Ovary (tissue), 9 donors: ENCODE measurements around the gene GFAP. TPM values are rescaled to one million over a fixed set of nuclear protein-coding genes. Genes with fewer than 3 reads are reported as not detected.

Source experiments
- DNase-seq, 5 donors: peaks; one replicate each; pipeline ENCODE4 v3.0.0-alpha.2; 2019 to 2020
- H3K27ac ChIP-seq, 2 donors: fragments of 200-600 bp; one replicate each; pipeline versions ENCODE4 v1.5.1 to v1.8.0; 2019 to 2022
- H3K27me3 ChIP-seq: fragments of 200-600 bp; one replicate; pipeline ENCODE4 v1.8.0; 2022
- H3K36me3 ChIP-seq: fragments of 200-600 bp; sonication (generic); one replicate; pipeline ENCODE4 v1.5.1; 2019
- H3K4me1 ChIP-seq: one replicate; pipeline ENCODE4 v1.8.1; 2013; ENCODE audit warnings: mild to moderate bottlenecking, moderate library complexity; ENCODE audit not compliant: insufficient read depth
- H3K4me3 ChIP-seq: fragments of 200-600 bp; sonication (generic); one replicate; pipeline ENCODE4 v1.5.1; 2017
- H3K9me3 ChIP-seq, 2 donors: fragments of 200-600 bp in 1 of 2; sonication (generic) in 1 of 2; one replicate each; pipeline versions ENCODE4 v1.5.1 to v1.8.1; 2013 to 2019; ENCODE audit warnings: mild to moderate bottlenecking in 1 of 2, moderate library complexity in 1 of 2
- EP300 ChIP-seq: sonication (generic); formaldehyde crosslinking; IDR thresholded peaks from one replicate; pipeline ENCODE4 v1.6.1; 2017; ENCODE audit warnings: antibody characterized with exemption
- POLR2A ChIP-seq: fragments of 450-650 bp; IDR thresholded peaks from one replicate; pipeline ENCODE4 v1.6.1; 2017; ENCODE audit warnings: antibody characterized with exemption, mild to moderate bottlenecking, moderate library complexity
- WGBS, 3 donors: extraction: QIAGEN DNeasy Blood & Tissue Kit in 1 of 3; methylation state at CpG; one replicate each; pipeline versions ENCODE4 v1.1.5 to v1.1.7; 2013 to 2017; 5-methylcytosine and 5-hydroxymethylcytosine counted together
- intact Hi-C, 4 donors: fragments of 100-400 bp; cut with DNase I; formaldehyde crosslinking; loops; one replicate each; pipeline versions ENCODE4 v1.11.0 to v1.15.1; 2022 to 2023
- polyA plus RNA-seq, 2 donors: library from polyadenylated mRNA; stranded (reverse); fragments of 200-250 nt in 1 of 2; fragments of 350-450 nt in 1 of 2; fragmentation: Illumina TruSeq in 1 of 2; extraction: RNeasy Lipid Tissue Mini Kit (QIAGEN cat#74804) in 1 of 2; gene quantifications; one replicate each; pipeline ENCODE4 v1.2.3, GENCODE V29; 2013 to 2014
- total RNA-seq, 7 donors: library from RNA; depleted of rRNA in 2 of 7; stranded (reverse); fragments of >200 nt in 2 of 7; fragmentation: NEBNext Ultra II Directional in 3 of 7; extraction: Animal tissue kit (Norgen Biotek cat#: 25700) in 3 of 7; gene quantifications; one replicate each; pipeline versions ENCODE4 v1.1.0 to v1.2.4, GENCODE V29; 2016 to 2023
- TF ChIP-seq, protein P1 (sequence below), 3 donors: fragments of 450-650 bp in 2 of 3; fragments of 200-600 bp in 1 of 3; IDR thresholded peaks; one replicate each; pipeline versions ENCODE4 v1.5.1 to v1.8.0; 2016 to 2022; ENCODE audit warnings: antibody characterized with exemption in 3 of 3, mild to moderate bottlenecking in 1 of 3
- donor health status: DM: no; HTN: no; CAD: no; lungs with moderate emphysema.
- donor health status: DM: no; HTN: no; CAD: no.
- donor health status: Bipolar disorder and iron deficiency.
- donor health status: DM: yes; HTN: yes; CAD: no.
- donor health status: DM: no; HTN: no; CAD: no.
- donor health status: DM: yes; HTN: yes; CAD: no.

GFAP gene
- total and polyA plus RNA-seq, 9 donors: 0.08 to 1.8 (median 0.49) TPM; not detected in 1

DNA sequence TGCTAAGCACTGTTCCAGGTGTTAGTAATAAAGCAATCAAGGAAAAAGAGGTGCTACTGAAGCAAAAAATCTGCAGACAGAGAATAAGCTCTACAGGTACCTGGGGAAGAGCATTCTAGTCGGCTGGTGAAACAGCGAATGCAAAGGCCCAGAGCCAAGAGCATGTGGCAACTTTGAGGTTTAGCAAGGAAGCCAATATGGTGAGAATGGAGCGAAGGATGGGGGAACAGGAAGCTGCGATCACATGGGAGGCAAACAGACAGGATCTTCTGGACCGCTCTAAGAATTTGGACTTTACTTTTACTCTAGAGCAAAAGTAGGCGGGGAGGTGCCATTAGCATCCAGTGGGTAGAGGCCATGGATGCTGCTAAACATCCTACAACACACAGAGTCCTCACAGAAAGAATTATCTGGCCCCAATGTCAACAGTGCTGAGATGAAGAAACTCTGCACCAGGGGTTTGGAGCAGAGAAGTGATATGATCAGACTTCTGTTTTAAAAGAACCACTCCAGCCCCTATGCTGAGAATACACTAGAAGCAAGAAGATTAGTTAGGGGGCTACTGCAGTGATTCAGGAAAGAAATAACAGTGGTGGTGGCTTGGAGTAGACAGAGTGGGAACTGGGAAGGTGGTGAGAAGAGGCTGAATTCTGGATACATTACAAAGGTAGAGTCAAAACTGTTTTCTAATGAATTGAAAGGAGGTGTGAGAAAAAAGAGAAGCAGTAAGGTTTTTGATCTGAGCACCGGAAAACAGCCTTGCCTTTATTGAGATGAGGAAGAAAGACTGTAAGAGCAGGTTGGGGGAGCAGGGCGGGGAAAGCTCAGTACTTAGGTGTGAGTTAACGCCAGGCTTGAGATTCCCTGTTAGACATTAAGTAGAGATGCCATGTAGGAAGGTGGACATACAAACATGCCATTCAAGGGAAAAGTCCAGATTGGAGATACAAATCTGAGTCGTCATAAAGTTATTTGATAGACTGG lies 27.0 kb downstream of the GFAP start:
- no peak overlapping the region for H3K4me3 ChIP-seq
- H3K36me3 ChIP-seq: no peaks in the 10 kb centered on the region
- TF ChIP-seq, protein P1, sequence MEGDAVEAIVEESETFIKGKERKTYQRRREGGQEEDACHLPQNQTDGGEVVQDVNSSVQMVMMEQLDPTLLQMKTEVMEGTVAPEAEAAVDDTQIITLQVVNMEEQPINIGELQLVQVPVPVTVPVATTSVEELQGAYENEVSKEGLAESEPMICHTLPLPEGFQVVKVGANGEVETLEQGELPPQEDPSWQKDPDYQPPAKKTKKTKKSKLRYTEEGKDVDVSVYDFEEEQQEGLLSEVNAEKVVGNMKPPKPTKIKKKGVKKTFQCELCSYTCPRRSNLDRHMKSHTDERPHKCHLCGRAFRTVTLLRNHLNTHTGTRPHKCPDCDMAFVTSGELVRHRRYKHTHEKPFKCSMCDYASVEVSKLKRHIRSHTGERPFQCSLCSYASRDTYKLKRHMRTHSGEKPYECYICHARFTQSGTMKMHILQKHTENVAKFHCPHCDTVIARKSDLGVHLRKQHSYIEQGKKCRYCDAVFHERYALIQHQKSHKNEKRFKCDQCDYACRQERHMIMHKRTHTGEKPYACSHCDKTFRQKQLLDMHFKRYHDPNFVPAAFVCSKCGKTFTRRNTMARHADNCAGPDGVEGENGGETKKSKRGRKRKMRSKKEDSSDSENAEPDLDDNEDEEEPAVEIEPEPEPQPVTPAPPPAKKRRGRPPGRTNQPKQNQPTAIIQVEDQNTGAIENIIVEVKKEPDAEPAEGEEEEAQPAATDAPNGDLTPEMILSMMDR (IDR thresholded peaks at IDR 0.05): no peak
- TF ChIP-seq EP300: no peak
- TF ChIP-seq POLR2A: no peak
- no peaks in the 10 kb centered on the region for H3K9me3 ChIP-seq
- H3K27ac ChIP-seq: no peak overlapping the region
- H3K27me3 ChIP-seq: no peaks in the 10 kb centered on the region
- WGBS, 3 donors: 82 to 90% (median 86%) methylated on average over 10 of the region's 10 CpGs
- no peak for DNase-seq
- peaks cover 4% of the 10 kb centered on the region for H3K4me1 ChIP-seq
- intact Hi-C loops: no loop called here

DNA sequence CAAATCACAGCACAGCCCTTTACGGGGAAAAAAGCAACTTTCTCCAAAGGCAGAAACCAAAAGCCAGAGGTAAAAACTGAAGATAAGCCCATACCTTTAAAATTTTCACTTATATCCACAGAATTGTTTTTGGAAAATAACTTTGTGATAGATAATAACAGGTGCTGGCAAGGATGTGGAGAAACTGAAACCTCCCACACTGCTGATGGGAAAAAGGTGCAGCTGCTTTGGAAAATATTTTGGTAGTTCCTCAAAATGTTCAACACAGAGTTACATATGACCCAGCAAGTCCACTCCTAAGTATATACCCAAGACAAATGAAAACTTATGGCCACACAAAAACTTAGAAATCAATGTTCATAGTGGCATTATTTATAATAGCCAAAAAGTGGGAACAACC lies 28.3 kb downstream of the GFAP start:
- intact Hi-C loops: no loop called here
- DNase-seq: no peak
- TF ChIP-seq, protein P1 (IDR thresholded peaks at IDR 0.05): no peak
- TF ChIP-seq POLR2A: no peak
- TF ChIP-seq EP300: no peak
- H3K4me1 ChIP-seq: peaks cover 4% of the 10 kb centered on the region
- H3K36me3 ChIP-seq: no peaks in the 10 kb centered on the region
- no peaks in the 10 kb centered on the region for H3K27me3 ChIP-seq
- H3K9me3 ChIP-seq: no peaks in the 10 kb centered on the region
- H3K4me3 ChIP-seq: no peak overlapping the region
- no peak overlapping the region for H3K27ac ChIP-seq
- WGBS, 3 donors: 42 to 50% (median 45%) methylated on average over 1 of the region's 1 CpG

DNA sequence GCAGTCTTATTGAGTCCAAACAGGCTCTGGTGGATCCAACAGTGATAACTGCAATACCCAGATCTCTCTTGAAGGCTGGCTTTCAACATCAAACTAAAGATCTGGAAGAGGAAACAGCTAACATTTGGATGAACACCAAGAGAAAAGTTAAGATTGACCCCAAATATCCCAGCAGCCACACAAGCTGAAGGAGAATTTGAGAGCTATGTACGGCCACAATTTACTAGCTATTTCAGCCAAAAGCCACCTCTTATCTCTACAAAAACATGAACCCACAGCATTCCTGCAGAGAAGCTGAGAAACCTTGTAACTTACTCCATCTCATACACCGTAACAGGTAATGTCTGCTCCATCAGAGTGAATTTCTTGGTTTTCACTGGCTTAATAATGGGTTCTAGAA lies 30.4 kb downstream of the GFAP start:
- no peaks in the 10 kb centered on the region for H3K36me3 ChIP-seq
- no peak overlapping the region for H3K27ac ChIP-seq
- peaks cover 4% of the 10 kb centered on the region for H3K4me1 ChIP-seq
- H3K9me3 ChIP-seq: no peaks in the 10 kb centered on the region
- no peak for DNase-seq
- no peak overlapping the region for H3K4me3 ChIP-seq
- 33 to 48% (median 36%) methylated on average over 2 of the region's 2 CpGs for WGBS, 3 donors
- TF ChIP-seq POLR2A: no peak
- TF ChIP-seq, protein P1 (IDR thresholded peaks at IDR 0.05): no peak
- TF ChIP-seq EP300: no peak
- intact Hi-C loops: no loop called here
- no peaks in the 10 kb centered on the region for H3K27me3 ChIP-seq

- H3K9me3 ChIP-seq: no peaks in the 10 kb centered on the region
- no peaks in the 10 kb centered on the region for H3K27me3 ChIP-seq
- H3K4me3 ChIP-seq: no peak overlapping the region
- TF ChIP-seq, protein P1 (IDR thresholded peaks at IDR 0.05): no peak
- TF ChIP-seq EP300 (no peak), POLR2A (no peak)
- intact Hi-C loops: no loop called here
- H3K27ac ChIP-seq: no peak overlapping the region
- H3K36me3 ChIP-seq: no peaks in the 10 kb centered on the region
- WGBS, 3 donors: 83 to 90% (median 86%) methylated on average over 4 of the region's 4 CpGs
- H3K4me1 ChIP-seq: no peaks in the 10 kb centered on the region
- DNase-seq: no peak
These were observed 34.2 kb downstream of the GFAP start for GRCh38 chr17:44881145-44881544.
